Endodermal cell (in vitro differentiated cells): ENCODE results near the gene CACHD1. TPM values are rescaled to one million over a fixed set of nuclear protein-coding genes. Genes with fewer than 3 reads are reported as not detected.
"Not testable (repeated sequence)": the region's sequence is repeated elsewhere in the genome, so short reads cannot be mapped to it uniquely, and the experiment has no call there.

ENCODE experiments used
- DNase-seq: peaks from one replicate; pipeline ENCODE4 v3.0.0-alpha.2; 2017
- H3K27ac ChIP-seq: 2 replicates; pipeline ENCODE4 v1.5.1; 2013; ENCODE audit warnings: mild to moderate bottlenecking, low read depth, low read length, moderate library complexity
- H3K27me3 ChIP-seq: 2 replicates; pipeline ENCODE4 v1.6.1; 2013; ENCODE audit warnings: mild to moderate bottlenecking, low read length, moderate library complexity; ENCODE audit not compliant: insufficient read depth, control insufficient read depth, poor library complexity, severe bottlenecking
- H3K36me3 ChIP-seq: 2 replicates; pipeline ENCODE4 v1.7.0; 2013; ENCODE audit warnings: mild to moderate bottlenecking, low read length, moderate library complexity; ENCODE audit not compliant: control insufficient read depth, insufficient read depth
- H3K4me1 ChIP-seq: one replicate; pipeline ENCODE4 v1.7.0; 2013; ENCODE audit warnings: low read length; ENCODE audit not compliant: control insufficient read depth, insufficient read depth
- H3K4me3 ChIP-seq: 2 replicates; pipeline ENCODE4 v1.5.1; 2013; ENCODE audit warnings: mild to moderate bottlenecking, low read length, moderate library complexity
- H3K9ac ChIP-seq: 2 replicates; pipeline ENCODE4 v1.6.1; 2013; ENCODE audit warnings: mild to moderate bottlenecking, low read length, moderate library complexity; ENCODE audit not compliant: poor library complexity, severe bottlenecking; ENCODE audit errors: extremely low read depth
- H3K9me3 ChIP-seq: 2 replicates; pipeline ENCODE4 v1.6.1; 2013; ENCODE audit warnings: mild to moderate bottlenecking, low read length, moderate library complexity; ENCODE audit not compliant: control insufficient read depth
- H3K27ac Mint-ChIP-seq: 2 replicates; pipeline ENCODE4 v1.8.0; 2020; ENCODE audit warnings: mixed read lengths
- H3K27me3 Mint-ChIP-seq: 2 replicates; pipeline ENCODE4 v1.8.0; 2021; ENCODE audit warnings: mild to moderate bottlenecking, mixed read lengths; ENCODE audit not compliant: insufficient read depth
- H3K36me3 Mint-ChIP-seq: 2 replicates; pipeline ENCODE4 v1.8.0; 2020; ENCODE audit warnings: low read depth, mixed read lengths
- H3K4me1 Mint-ChIP-seq: 2 replicates; pipeline ENCODE4 v1.8.0; 2020; ENCODE audit warnings: mixed read lengths
- H3K4me3 Mint-ChIP-seq: 2 replicates; pipeline ENCODE4 v1.8.0; 2020; ENCODE audit warnings: mild to moderate bottlenecking, moderate library complexity, mixed read lengths
- H3K9me3 Mint-ChIP-seq: 2 replicates; pipeline ENCODE4 v1.8.0; 2020; ENCODE audit warnings: mild to moderate bottlenecking, mixed read lengths
- WGBS, 2 experiments: methylation state at CpG; one replicate each; pipeline versions ENCODE4 v1.1.5 to v1.1.7; 2013; ENCODE audit warnings: missing lambda C conversion rate in 2 of 2, mixed read lengths in 1 of 2; ENCODE audit not compliant: insufficient coverage in 1 of 2, insufficient read length in 1 of 2; 5-methylcytosine and 5-hydroxymethylcytosine counted together
- total RNA-seq, 2 donors: library from RNA; stranded (reverse); fragmentation: NEBNext Ultra II Directional in 1 of 2; extraction: Animal tissue kit (Norgen Biotek cat#: 25700) in 1 of 2; gene quantifications; 2 replicates in 1 of 2; 3 replicates in 1 of 2; pipeline ENCODE4 v1.2.1, GENCODE V29; 2021
- TF ChIP-seq, protein P1 (sequence below): fragments of 200-600 bp; sonication (generic); conservative IDR thresholded peaks from 2 replicates; pipeline ENCODE4 v1.5.0; 2021; ENCODE audit warnings: antibody characterized with exemption, mild to moderate bottlenecking

CACHD1 gene
- total RNA-seq, 2 donors from 2014 or later = 29.2 to 40.7 TPM

DNA sequence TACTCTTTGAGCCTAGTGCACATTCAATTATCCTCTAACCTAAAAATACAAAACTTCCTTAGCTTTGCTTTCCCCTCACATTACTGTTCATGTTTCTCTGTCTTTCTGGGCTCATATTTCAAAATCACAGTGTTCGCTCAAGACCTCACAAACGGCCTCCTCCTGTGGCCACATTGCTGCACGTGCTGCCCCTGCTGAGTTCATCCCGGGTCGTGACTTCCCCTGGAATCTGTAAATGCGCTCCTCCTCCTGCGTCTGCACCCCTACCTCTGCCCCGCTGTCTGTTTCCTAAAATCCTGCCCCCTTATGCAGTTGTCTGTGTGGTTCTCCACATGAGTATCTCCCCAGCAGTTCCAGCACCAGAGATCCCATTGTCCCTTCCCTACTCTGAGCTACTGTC lies 229.4 kb downstream of the CACHD1 start:
- H3K27ac ChIP-seq = no peak overlapping the region
- no peak overlapping the region for H3K4me3 Mint-ChIP-seq
- no peaks in the 10 kb centered on the region for H3K27me3 ChIP-seq
- no peaks in the 10 kb centered on the region for H3K36me3 Mint-ChIP-seq
- no peak overlapping the region for H3K9ac ChIP-seq
- no peak overlapping the region for H3K4me3 ChIP-seq
- no peaks in the 10 kb centered on the region for H3K9me3 ChIP-seq
- H3K27me3 Mint-ChIP-seq = no peaks in the 10 kb centered on the region
- WGBS, 2 experiments = 45 to 77% methylated on average over 6 to 8 of the region's 8 CpGs
- TF ChIP-seq, protein P1, sequence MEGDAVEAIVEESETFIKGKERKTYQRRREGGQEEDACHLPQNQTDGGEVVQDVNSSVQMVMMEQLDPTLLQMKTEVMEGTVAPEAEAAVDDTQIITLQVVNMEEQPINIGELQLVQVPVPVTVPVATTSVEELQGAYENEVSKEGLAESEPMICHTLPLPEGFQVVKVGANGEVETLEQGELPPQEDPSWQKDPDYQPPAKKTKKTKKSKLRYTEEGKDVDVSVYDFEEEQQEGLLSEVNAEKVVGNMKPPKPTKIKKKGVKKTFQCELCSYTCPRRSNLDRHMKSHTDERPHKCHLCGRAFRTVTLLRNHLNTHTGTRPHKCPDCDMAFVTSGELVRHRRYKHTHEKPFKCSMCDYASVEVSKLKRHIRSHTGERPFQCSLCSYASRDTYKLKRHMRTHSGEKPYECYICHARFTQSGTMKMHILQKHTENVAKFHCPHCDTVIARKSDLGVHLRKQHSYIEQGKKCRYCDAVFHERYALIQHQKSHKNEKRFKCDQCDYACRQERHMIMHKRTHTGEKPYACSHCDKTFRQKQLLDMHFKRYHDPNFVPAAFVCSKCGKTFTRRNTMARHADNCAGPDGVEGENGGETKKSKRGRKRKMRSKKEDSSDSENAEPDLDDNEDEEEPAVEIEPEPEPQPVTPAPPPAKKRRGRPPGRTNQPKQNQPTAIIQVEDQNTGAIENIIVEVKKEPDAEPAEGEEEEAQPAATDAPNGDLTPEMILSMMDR = no peak
- no peaks in the 10 kb centered on the region for H3K4me1 ChIP-seq
- peaks cover 4% of the 10 kb centered on the region for H3K36me3 ChIP-seq
- H3K27ac Mint-ChIP-seq = no peak overlapping the region
- DNase-seq = no peak
- no peaks in the 10 kb centered on the region for H3K4me1 Mint-ChIP-seq
- no peaks in the 10 kb centered on the region for H3K9me3 Mint-ChIP-seq

DNA sequence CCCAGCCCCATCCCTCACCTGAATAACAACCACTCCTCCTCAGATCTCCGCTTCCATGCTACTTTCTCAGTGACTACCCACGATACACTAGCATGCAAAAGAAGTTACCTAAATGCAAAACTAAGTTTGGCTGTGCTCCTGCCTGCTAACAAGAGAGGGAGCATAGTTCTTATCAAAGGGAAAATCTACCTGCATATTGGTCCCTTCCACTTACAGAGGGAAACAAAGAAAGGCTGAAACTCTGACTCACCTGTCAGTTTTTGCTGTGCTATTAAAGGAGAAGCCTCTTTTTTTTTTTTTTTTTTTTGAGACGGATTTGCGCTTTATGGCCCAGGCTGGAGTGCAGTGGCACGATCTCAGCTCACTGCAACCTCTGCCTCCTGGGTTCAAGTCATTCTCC lies 231.1 kb downstream of the CACHD1 start:
- DNase-seq = no peak
- no peaks in the 10 kb centered on the region for H3K36me3 Mint-ChIP-seq
- H3K4me3 Mint-ChIP-seq = no peak overlapping the region
- H3K27me3 Mint-ChIP-seq = no peaks in the 10 kb centered on the region
- no peak overlapping the region for H3K27ac ChIP-seq
- no peaks in the 10 kb centered on the region for H3K4me1 Mint-ChIP-seq
- H3K27me3 ChIP-seq = no peaks in the 10 kb centered on the region
- no peaks in the 10 kb centered on the region for H3K36me3 ChIP-seq
- no peaks in the 10 kb centered on the region for H3K9me3 Mint-ChIP-seq
- TF ChIP-seq, protein P1 = no peak
- H3K27ac Mint-ChIP-seq = no peak overlapping the region
- no peaks in the 10 kb centered on the region for H3K4me1 ChIP-seq
- WGBS, 2 experiments = 91 to 94% methylated on average over 2 to 5 of the region's 5 CpGs
- no peak overlapping the region for H3K4me3 ChIP-seq
- H3K9ac ChIP-seq = no peak overlapping the region
- no peaks in the 10 kb centered on the region for H3K9me3 ChIP-seq

DNA sequence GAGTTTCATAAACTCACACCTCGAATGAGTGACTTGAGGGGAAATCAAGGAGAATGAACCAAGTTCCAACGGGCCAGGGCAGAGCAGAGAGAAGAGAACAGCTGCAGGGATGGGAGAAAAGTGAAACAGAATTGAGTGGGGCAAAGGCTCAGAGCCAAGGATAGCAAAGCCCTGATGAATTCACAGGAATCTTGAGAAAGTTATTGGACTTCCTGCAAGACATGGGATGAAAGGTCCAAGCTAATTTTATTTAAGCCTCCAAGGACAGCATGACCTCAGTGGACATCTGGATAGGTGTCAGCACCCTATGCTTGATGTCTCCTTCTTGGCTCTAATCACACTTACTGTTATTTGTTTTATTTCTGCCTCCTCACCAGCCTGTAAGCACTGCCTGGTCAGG lies 232.0 kb downstream of the CACHD1 start:
- H3K4me1 Mint-ChIP-seq = no peaks in the 10 kb centered on the region
- H3K27ac ChIP-seq = no peak overlapping the region
- no peaks in the 10 kb centered on the region for H3K36me3 Mint-ChIP-seq
- no peak overlapping the region for H3K27ac Mint-ChIP-seq
- H3K4me3 Mint-ChIP-seq = no peak overlapping the region
- TF ChIP-seq, protein P1 = no peak
- H3K9ac ChIP-seq = no peak overlapping the region
- H3K4me1 ChIP-seq = no peaks in the 10 kb centered on the region
- DNase-seq = no peak
- no peaks in the 10 kb centered on the region for H3K9me3 Mint-ChIP-seq
- H3K4me3 ChIP-seq = no peak overlapping the region
- H3K36me3 ChIP-seq = no peaks in the 10 kb centered on the region
- WGBS, 2 experiments = 62 to 81% methylated on average over 2 of the region's 2 CpGs
- no peaks in the 10 kb centered on the region for H3K9me3 ChIP-seq
- no peaks in the 10 kb centered on the region for H3K27me3 Mint-ChIP-seq
- no peaks in the 10 kb centered on the region for H3K27me3 ChIP-seq

DNA sequence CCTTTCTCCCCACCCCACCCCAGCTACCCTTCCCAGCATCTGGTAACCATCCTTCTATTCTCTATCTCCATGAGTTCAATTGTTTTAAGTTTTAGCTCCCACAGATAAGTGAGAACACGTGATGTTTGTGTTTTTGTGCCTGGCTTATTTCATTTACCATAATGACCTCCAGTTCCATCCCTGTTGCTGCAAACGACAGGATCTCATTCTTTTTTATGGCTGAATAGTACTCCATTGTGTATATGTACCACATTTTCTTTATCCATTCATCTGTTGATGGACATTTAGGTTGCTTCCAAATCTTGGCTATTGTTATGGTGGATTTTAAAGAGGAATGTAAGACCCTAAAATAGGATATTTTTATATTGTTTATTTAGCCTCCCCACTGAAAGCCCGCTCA lies 232.7 kb downstream of the CACHD1 start:
- not testable (repeated sequence) for H3K4me1 ChIP-seq, H3K4me3 Mint-ChIP-seq, H3K27me3 Mint-ChIP-seq, H3K4me1 Mint-ChIP-seq, H3K9me3 Mint-ChIP-seq, H3K9ac ChIP-seq, DNase-seq, H3K36me3 ChIP-seq, H3K27ac Mint-ChIP-seq, H3K36me3 Mint-ChIP-seq, H3K9me3 ChIP-seq, H3K27me3 ChIP-seq, H3K27ac ChIP-seq, H3K4me3 ChIP-seq
- WGBS, 2 experiments = 100% methylated on average over 1 to 3 of the region's 3 CpGs
